NCI-H526 treated with DMSO at 0.1 percent for 48 hours (cell line): ENCODE data around the gene RABGGTB.
A peak's percentile ranks its signal among the peaks of the same experiment; 100 is the strongest.
"Not testable (repeated sequence)": the region's sequence is repeated elsewhere in the genome, so short reads cannot be mapped to it uniquely, and the experiment has no call there.

Experiments used
- DNase-seq: peaks from one replicate; lab custom pipeline; 2025; lab: John Stamatoyannopoulos, UW

Gene RABGGTB

DNA sequence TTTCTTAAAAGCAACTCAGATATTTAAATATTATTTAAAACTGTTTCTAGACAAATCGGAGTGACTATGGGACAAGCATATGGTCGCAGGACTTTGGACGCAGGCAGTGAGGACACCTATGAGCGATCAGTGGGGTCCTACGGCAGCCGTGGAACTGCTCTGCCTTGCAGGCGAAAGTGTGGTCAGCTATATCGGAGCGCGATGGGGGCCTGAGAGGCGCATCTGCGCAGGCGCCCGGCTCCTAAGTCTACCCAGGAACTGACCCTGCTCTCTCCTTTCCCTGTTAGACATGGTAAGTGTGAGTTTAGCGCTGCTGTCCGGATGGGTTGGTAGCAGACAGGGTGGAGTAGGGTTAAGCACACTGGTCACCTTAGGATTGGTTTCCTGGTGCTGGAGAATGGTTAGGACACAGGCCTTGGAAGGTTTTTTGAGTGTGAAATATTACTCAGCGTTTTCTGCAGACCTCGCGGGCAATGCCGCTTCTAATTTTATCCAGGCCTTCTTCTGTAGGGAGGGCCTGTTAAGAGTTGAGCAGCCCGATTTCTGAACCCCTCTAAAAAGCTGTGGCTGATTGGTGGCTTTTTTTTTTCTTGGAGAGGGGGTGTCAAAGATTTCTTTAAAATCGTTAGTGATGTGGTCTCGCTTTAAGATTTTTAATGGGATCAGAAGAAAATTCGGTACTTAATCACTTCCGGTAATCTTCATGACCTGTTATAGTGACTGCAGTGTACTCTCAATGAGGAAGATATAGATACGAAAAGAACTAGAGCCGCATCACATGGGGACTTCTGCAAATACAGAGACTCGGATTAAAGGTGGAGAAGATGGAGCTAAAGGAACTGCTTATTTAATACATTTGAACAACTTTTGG, at the start of gene RABGGTB:
Gene RABGGTB, plus strand, starts transcription at position 274 of the 871 bp plus-strand sequence. Its CDS starts 16 bp downstream, at position 290.
- DNase-seq, result peak; percentile 93

DNA sequence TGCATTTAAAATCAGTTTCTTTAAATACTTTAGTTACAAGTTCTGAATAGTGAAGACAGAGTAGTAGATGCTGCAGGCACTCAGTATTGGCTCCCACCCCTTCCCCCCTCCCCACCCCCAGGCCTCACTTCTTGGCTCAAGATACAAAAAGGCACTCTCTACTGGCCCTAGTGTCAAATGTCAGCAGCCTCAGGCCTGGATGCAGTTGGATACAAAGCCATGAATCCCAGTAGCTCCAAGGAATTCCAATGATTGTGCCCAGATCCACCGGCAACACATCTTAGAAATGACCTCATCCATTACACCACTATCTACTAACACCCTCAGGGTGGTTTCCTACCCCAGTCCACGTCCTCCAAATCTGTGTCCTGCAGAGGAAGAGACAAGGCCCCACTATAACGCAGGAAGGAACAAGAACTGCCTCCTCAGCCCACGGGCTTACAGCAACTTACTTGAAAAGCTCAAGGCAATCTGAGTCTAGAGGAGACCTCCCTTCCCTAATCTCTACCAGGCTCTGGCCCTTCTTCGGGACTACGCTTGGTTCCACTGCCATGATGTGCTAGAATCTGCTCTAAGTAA, 43.9 kb upstream of the RABGGTB start:
- no peak for DNase-seq

DNA sequence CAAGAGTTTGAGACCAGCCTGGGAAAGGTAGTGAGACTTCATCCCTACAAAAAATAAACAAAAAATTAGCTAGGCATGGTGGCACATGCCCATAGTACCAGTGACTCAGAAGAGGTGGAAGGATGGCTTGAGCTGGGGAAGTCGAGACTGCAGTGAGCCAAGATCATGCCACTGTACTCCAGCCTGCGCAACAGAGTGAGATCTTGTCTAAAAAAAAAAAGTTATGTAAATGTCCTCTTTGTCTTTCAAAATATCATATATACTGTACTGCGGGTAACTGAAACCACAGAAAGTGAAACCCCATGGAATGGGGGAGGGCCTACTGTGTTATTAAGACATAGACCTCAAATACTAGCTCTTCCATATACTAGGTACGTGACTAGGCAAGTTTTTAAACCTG, 40.8 kb upstream of the RABGGTB start:
- no peak for DNase-seq

GRCh38 chr1:75757210-75757609, 28.8 kb upstream of the RABGGTB start:
- not testable (repeated sequence) for DNase-seq

DNA sequence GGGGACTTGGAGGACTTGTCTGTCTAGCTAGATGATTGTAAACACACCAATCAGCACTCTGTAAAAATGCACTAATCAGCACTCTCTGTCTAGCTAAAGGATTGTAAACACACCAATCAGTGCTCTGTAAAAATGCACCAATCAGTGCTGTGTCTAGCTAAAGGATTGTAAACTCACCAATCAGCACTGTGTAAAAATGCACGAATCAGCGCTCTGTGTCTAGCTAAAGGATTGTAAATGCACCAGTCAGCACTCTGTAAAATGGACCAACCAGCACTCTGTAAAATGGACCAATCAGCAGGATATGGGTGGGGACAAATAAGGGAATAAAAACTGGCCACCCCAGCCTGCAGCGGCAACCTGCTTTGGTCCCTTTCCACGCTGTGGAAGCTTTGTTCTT, 27.5 kb upstream of the RABGGTB start:
- not testable (repeated sequence) for DNase-seq

- no peak for DNase-seq
Measured at GRCh38 chr1:75764057-75764655, 21.9 kb upstream of the RABGGTB start.

GRCh38 chr1:75765697-75766355, 20.2 kb upstream of the RABGGTB start:
- no peak for DNase-seq

- DNase-seq, result no peak
Measured at GRCh38 chr1:75768016-75768415, 18.0 kb upstream of the RABGGTB start.

GRCh38 chr1:75770761-75771160, 15.3 kb upstream of the RABGGTB start:
- no peak for DNase-seq

GRCh38 chr1:75771978-75772377, 14.1 kb upstream of the RABGGTB start:
- DNase-seq, result no peak

DNA sequence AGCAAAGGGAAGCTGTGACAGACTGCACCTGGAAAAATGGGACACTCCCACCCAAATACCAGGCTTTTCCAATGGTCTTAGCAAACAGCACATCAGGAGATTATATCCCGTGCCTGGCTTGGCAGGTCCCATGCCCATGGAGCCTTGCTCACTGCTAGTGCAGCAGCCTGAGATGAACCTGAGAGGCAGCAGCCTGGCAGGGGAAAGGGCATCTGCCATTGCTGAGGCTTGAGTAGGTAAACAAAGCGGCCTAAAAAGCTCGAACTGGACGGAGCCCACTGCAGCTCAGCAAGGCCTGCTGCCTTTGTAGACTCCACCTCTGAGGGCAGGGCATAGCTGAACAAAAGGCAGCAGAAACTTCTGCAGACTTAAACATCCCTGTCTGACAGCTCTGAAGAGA, 8.2 kb upstream of the RABGGTB start:
- DNase-seq, result not testable (repeated sequence)

- not testable (repeated sequence) for DNase-seq
Measured at GRCh38 chr1:75778694-75779093, 7.4 kb upstream of the RABGGTB start.

- not testable (repeated sequence) for DNase-seq
Measured at GRCh38 chr1:75780183-75780582, 5.9 kb upstream of the RABGGTB start.

DNA sequence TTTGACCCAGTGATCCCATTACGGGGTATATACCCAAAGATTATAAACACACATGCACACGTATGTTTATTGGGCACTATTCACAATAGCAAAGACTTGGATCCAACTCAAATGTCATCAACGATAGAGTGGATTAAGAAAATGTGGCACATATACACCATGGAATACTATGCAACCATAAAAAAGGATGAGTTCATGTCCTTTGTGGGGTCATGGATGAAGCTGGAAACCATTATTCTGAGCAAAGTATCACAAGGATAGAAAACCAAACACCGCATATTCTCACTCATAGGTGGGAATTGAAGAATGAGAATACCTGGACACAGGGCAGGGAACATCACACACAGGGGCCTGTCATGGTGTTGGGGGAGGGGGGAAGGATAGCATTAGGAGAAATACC, 2.1 kb upstream of the RABGGTB start:
- not testable (repeated sequence) for DNase-seq

GRCh38 chr1:75785320-75785982, 605 bp upstream of the RABGGTB start:
- DNase-seq, result no peak

DNA sequence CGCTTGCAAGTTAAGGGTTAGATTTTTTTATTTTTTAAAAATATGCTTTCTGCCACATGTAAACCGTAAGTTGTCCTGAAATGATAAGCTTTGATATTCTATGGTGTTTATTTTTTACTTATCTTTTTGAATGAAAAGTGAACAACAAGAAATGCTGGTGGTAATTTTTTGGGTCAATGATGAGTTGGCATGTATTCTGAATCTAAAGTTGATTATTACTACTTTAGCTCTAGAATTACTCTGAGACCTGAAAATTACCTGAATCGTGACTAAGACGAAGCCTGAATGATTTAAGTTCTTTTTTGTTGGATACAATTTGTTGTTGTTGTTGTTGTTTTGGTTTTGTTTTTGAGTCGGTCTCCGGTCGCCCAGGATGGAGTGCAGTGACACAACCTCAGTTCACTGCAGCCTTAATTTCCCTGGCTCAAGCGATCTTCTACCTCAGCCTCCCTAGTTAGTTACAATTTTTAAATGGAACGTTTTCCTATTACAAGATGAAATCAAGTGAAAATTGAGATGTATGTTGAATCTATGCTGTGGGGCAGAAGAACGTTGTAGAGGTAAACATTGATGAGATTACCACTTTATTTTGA, 941 bp downstream of the RABGGTB start:
- no peak for DNase-seq

- DNase-seq, result no peak
Measured at GRCh38 chr1:75787524-75787923, 1.5 kb downstream of the RABGGTB start.

DNA sequence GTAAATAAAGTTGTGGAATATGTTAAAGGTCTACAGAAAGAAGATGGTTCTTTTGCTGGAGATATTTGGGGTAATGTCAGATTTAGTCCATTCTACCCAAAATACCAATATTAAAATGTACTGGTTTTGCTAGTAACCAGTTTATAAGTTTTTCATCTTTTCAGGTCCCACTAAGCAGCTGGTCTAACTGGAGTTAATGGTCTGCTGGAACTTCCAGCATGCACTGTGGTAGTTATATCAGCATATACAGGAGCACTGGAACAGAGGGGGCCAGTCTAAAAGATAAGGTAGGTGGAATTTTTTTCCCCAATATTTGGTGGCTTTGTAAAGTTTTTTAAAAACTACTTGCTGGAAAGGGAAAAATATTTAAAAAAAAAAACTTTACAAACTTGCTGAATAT, 3.9 kb downstream of the RABGGTB start:
- no peak for DNase-seq

DNA sequence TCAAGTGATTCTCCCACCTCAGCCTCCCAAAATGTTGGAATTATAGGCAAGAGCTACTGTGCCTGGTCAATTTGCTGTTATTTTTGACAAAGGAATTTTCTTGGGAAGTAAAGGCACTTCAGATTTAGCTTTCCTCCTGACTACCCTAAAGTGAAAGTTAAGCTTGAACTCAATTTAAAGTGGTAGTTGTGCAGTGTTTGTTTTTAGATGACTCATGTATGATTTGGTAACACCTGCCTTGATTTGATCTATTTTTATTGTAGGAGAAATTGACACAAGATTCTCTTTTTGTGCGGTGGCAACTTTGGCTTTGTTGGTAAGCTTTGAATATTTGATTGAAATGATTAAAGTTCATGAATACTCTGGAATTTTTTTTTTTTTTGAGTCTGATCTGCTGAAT, 5.0 kb downstream of the RABGGTB start:
- no peak for DNase-seq

DNA sequence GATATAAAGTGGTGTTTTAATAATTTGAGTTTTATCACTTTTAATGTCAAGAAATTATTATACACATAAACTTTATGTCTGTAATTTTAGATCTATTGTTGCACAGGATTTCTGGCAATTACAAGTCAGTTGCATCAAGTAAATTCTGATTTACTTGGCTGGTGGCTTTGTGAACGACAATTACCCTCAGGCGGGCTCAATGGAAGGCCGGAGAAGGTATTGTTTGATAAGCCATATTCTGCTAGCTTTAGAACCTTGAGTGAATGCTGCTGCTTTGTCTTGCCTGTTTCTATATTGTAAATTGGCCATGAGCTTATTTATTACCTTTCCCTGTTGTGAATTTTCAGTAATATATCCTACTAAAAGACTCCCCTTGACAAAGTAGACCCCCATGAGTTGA, 6.0 kb downstream of the RABGGTB start:
- DNase-seq, result no peak

DNA sequence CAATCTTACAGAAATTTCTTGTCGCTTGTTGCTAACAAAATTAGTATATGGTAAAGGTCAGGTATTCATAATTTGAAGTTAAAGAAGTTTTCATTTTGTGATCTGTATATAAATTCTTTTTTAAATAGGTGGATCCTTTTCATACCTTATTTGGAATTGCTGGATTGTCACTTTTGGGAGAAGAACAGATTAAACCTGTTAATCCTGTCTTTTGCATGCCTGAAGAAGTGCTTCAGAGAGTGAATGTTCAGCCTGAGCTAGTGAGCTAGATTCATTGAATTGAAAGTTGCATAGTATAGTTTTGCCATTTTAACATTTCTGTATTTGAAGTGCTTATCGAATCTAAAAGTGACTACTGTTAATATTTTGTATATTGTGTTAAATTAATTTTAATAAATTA, 8.3 kb downstream of the RABGGTB start:
- DNase-seq, result no peak
